Endothelial cell of umbilical vein (primary cell): Measurements from ENCODE around the gene ALK. TPM values are rescaled to one million over a fixed set of nuclear protein-coding genes. Genes with fewer than 3 reads are reported as not detected.

Experiments
- BruUV-seq: library from RNA; stranded (reverse); fragments of 400-500 nt; replicated peaks from 2 replicates; lab custom pipeline; 2021; lab: Mats Ljungman, UMichigan
- CTCF ChIA-PET: fragments of 300-600, 350-600 bp; sonication (Branson Sonifier 250); formaldehyde crosslinking; loops from one replicate; lab custom pipeline; 2021; ENCODE audit warnings: antibody characterized with exemption, inconsistent platforms; lab: Charles Lee
- POLR2A ChIA-PET: fragments of 300-600, 350-600 bp; sonication (Branson Sonifier 250); formaldehyde crosslinking; loops from one replicate; lab custom pipeline; 2021; ENCODE audit warnings: antibody characterized with exemption, inconsistent platforms; lab: Charles Lee
- DNase-seq: peaks from one replicate; pipeline ENCODE4 v3.0.0-alpha.2; 2011; ENCODE audit warnings: low read depth, low spot score
- FAIRE-seq: peaks from 2 replicates; lab custom pipeline; 2011; peaks lifted over from hg19 to GRCh38; lab: Jason Lieb, UNC
- H2AFZ ChIP-seq: 2 replicates; pipeline ENCODE4 v1.6.0; 2012; ENCODE audit warnings: low read depth, low read length, control low read depth, inconsistent platforms
- H3K27ac ChIP-seq: 2 replicates; pipeline ENCODE4 v1.5.1; 2011; ENCODE audit warnings: low read depth, mild to moderate bottlenecking, control low read depth, low read length, moderate library complexity; ENCODE audit not compliant: insufficient read depth
- H3K27me3 ChIP-seq, 2 experiments: 2 replicates each; pipeline versions ENCODE4 v1.6.0 to v1.6.1; 2011; ENCODE audit warnings: low read length in 2 of 2, mixed read lengths in 1 of 2; ENCODE audit not compliant: control insufficient read depth in 2 of 2, insufficient read depth in 2 of 2
- H3K36me3 ChIP-seq, 2 experiments: 2 replicates in 1 of 2; 3 replicates in 1 of 2; pipeline ENCODE4 v1.5.1; 2011; ENCODE audit warnings: low read length in 2 of 2, mild to moderate bottlenecking in 1 of 2, moderate library complexity in 1 of 2; ENCODE audit not compliant: control insufficient read depth in 2 of 2, insufficient read depth in 2 of 2; ENCODE audit errors: extremely low read depth in 1 of 2
- H3K4me1 ChIP-seq: 3 replicates; pipeline ENCODE4 v1.5.1; 2011; ENCODE audit warnings: mild to moderate bottlenecking, low read length; ENCODE audit not compliant: control insufficient read depth, insufficient read depth; ENCODE audit errors: extremely low read depth
- H3K4me2 ChIP-seq: 2 replicates; pipeline ENCODE4 v1.6.1; 2011; ENCODE audit warnings: low read length, control low read depth, mixed read lengths; ENCODE audit not compliant: insufficient read depth
- H3K4me3 ChIP-seq, 3 experiments: fragments of 200-600 bp in 1 of 3; sonication (generic), shearing (Covaris generic) in 1 of 3; replicated peaks in 1 of 3; 2 replicates each; pipeline ENCODE4 v1.5.1; 2011 to 2016; ENCODE audit warnings: control low read depth in 3 of 3, low read length in 3 of 3, mild to moderate bottlenecking in 2 of 3, inconsistent platforms in 1 of 3, low read depth in 1 of 3, moderate library complexity in 1 of 3; ENCODE audit not compliant: insufficient read depth in 1 of 3
- H3K79me2 ChIP-seq: 2 replicates; pipeline ENCODE4 v1.6.0; 2012; ENCODE audit warnings: low read length, inconsistent platforms; ENCODE audit not compliant: control insufficient read depth, insufficient read depth
- H3K9ac ChIP-seq: replicated peaks from 2 replicates; pipeline ENCODE3; 2011; ENCODE audit warnings: low read length, control low read depth; ENCODE audit not compliant: insufficient read depth; ENCODE audit errors: extremely low read depth
- H3K9me1 ChIP-seq: replicated peaks from 3 replicates; pipeline ENCODE4 v1.6.0; 2011; ENCODE audit warnings: mild to moderate bottlenecking, low read length; ENCODE audit not compliant: control insufficient read depth, insufficient read depth; ENCODE audit errors: extremely low read depth
- H3K9me3 ChIP-seq: replicated peaks from 2 replicates; pipeline ENCODE4 v1.5.1; 2012; ENCODE audit warnings: low read length, inconsistent platforms; ENCODE audit not compliant: control insufficient read depth, insufficient read depth
- H4K20me1 ChIP-seq: replicated peaks from 2 replicates; pipeline ENCODE3; 2011; ENCODE audit warnings: mild to moderate bottlenecking, low read length; ENCODE audit not compliant: control insufficient read depth, insufficient read depth; ENCODE audit errors: extremely low read depth
- CTCF ChIP-seq, 2 donors: IDR thresholded peaks; 1 replicate in 1 of 2; 2 replicates in 1 of 2; pipeline ENCODE4 v1.5.1; 2011; ENCODE audit warnings: low read length in 2 of 2, mild to moderate bottlenecking in 2 of 2, moderate library complexity in 2 of 2, control low read depth in 1 of 2, inconsistent platforms in 1 of 2, low read depth in 1 of 2; ENCODE audit not compliant: insufficient read depth in 1 of 2; ENCODE audit errors: extremely low read depth in 1 of 2
- EZH2 ChIP-seq: IDR thresholded peaks from 2 replicates; pipeline ENCODE4 v1.6.1; 2012; ENCODE audit warnings: borderline replicate concordance, low read depth, mild to moderate bottlenecking, moderate library complexity, low read length, inconsistent platforms; ENCODE audit not compliant: severe bottlenecking
- GATA2 ChIP-seq: IDR thresholded peaks from 2 replicates; pipeline ENCODE4 v1.7.0; 2011; ENCODE audit warnings: low read depth, mild to moderate bottlenecking, moderate library complexity, mixed read lengths, low read length; ENCODE audit not compliant: insufficient read length, insufficient read depth
- JUN ChIP-seq: IDR thresholded peaks from 2 replicates; pipeline ENCODE4 v1.6.1; 2011; ENCODE audit warnings: borderline replicate concordance, low read depth; ENCODE audit not compliant: insufficient read length, insufficient read depth
- MAX ChIP-seq: IDR thresholded peaks from 2 replicates; pipeline ENCODE4 v1.6.1; 2011; ENCODE audit not compliant: insufficient read depth, insufficient read length
- MYC ChIP-seq: IDR thresholded peaks from one replicate; pipeline ENCODE4 v1.6.1; 2011; ENCODE audit warnings: mild to moderate bottlenecking, low read depth, low read length
- POLR2A ChIP-seq: IDR thresholded peaks from 2 replicates; pipeline ENCODE4 v1.6.1; 2012; ENCODE audit warnings: low read depth, mild to moderate bottlenecking, control low read depth, low read length
- POLR2AphosphoS5 ChIP-seq: IDR thresholded peaks from 2 replicates; pipeline ENCODE4 v1.6.1; 2012; ENCODE audit warnings: low read depth, mild to moderate bottlenecking, control low read depth, low read length, moderate library complexity; ENCODE audit not compliant: insufficient read depth
- dilution Hi-C: fragments of 300-500 bp; cut with MboI; formaldehyde crosslinking; loops from one replicate; pipeline ENCODE4 v1.15.0; 2019; ENCODE audit warnings: low sequenced_read_pairs; ENCODE audit not compliant: extremely low pct_ligation_motif_present
- intact Hi-C: fragments of 100-400 bp; cut with micrococcal nuclease; formaldehyde crosslinking; loops from one replicate; pipeline ENCODE4 v1.10.0; 2022
- polyA plus RNA-seq, 4 experiments: library from polyadenylated mRNA; depleted of rRNA in 3 of 4; stranded (reverse) in 3 of 4; unstranded in 1 of 4; fragments of >200 nt; gene quantifications; 2 replicates each; pipeline versions ENCODE4 v1.2.1 to v1.2.3, GENCODE V29; 2011 to 2012; ENCODE audit warnings: missing spikeins in 1 of 4
- total RNA-seq: library from RNA; stranded (reverse); gene quantifications from 2 replicates; pipeline ENCODE4 v1.2.3, GENCODE V29; 2021

Gene ALK
- total and polyA plus RNA-seq, 2 donors (not counting 3 experiments of a cell fraction or from before 2014, with no cell fraction given), result not detected

GRCh38 chr2:29663268-29663667 lies 258.1 kb downstream of the ALK start:
- no peak for DNase-seq
- intact Hi-C loops (no loop called here), dilution Hi-C loops (no loop called here)
- Histone ChIP-seq H2AFZ (no peak overlapping the region), H3K9me3 (peaks cover 2% of the 10 kb centered on the region), H3K27ac (no peak overlapping the region), H3K9me1 (no peaks in the 10 kb centered on the region), H3K4me2 (no peak overlapping the region), H4K20me1 (no peaks in the 10 kb centered on the region), H3K79me2 (no peaks in the 10 kb centered on the region), H3K9ac (no peak overlapping the region), H3K27me3 (no peaks in the 10 kb centered on the region), H3K4me1 (no peaks in the 10 kb centered on the region), H3K36me3 (no peaks in the 10 kb centered on the region), H3K4me3 (no peak overlapping the region)
- FAIRE-seq, result no peak
- BruUV-seq, result no TSS peak
- POLR2A ChIA-PET, result no interaction called here
- TF ChIP-seq GATA2, result no peak
- CTCF ChIA-PET, result no interaction called here

- dilution Hi-C loops, result no loop called here
Measured at GRCh38 chr2:29662861-29663260, 258.5 kb downstream of the ALK start.

More at GRCh38 chr2:29662861-29663260, 258.5 kb downstream of the ALK start:
- Histone ChIP-seq H3K9me1 (no peaks in the 10 kb centered on the region), H3K27me3 (no peaks in the 10 kb centered on the region), H3K9me3 (peaks cover 2% of the 10 kb centered on the region), H3K9ac (no peak overlapping the region), H3K79me2 (no peaks in the 10 kb centered on the region), H3K4me2 (no peak overlapping the region), H3K4me1 (no peaks in the 10 kb centered on the region), H4K20me1 (no peaks in the 10 kb centered on the region), H3K27ac (no peak overlapping the region), H3K4me3 (no peak overlapping the region), H3K36me3 (no peaks in the 10 kb centered on the region), H2AFZ (no peak overlapping the region)
- FAIRE-seq (no peak), DNase-seq (no peak)
- CTCF ChIA-PET, result interaction anchor here (0.6 kb wide), 1 partner anchor 68 kb away, joined by 4 read pairs; no protein-coding TSS in a partner anchor
- TF ChIP-seq MAX, result no peak
- TF ChIP-seq CTCF (IDR thresholded peaks at IDR 0.05; ENCODE audit: extremely low read depth in 1 of 2, insufficient read depth in 1 of 2, low read depth in 1 of 2, low read length in 2 of 2), result no peak
- no peak for TF ChIP-seq MYC
- no peak for TF ChIP-seq POLR2A
- TF ChIP-seq GATA2, result no peak
- no peak for TF ChIP-seq EZH2
- no peak for TF ChIP-seq JUN
- no peak for TF ChIP-seq POLR2AphosphoS5
- intact Hi-C loops, result no loop called here
- BruUV-seq, result no TSS peak
- POLR2A ChIA-PET, result no interaction called here
